Parathyroid adenoma (tissue), 2 donors: Measurements from ENCODE around the gene CACNA1C.

Source experiments
- H2AFZ ChIP-seq: fragments of 300-600 bp; sonication (generic); one replicate; pipeline ENCODE4 v1.7.0; 2017; ENCODE audit warnings: antibody characterized with exemption, mild to moderate bottlenecking
- H3K27ac ChIP-seq: fragments of 300-600 bp; sonication (generic); one replicate; pipeline ENCODE4 v1.7.0; 2017
- H3K27me3 ChIP-seq: fragments of 300-600 bp; sonication (generic); one replicate; pipeline ENCODE4 v1.7.0; 2017; ENCODE audit warnings: low read length; ENCODE audit not compliant: control insufficient read depth, insufficient read depth
- H3K36me3 ChIP-seq: fragments of 300-600 bp; sonication (generic); one replicate; pipeline ENCODE4 v1.7.0; 2017; ENCODE audit warnings: low read length; ENCODE audit not compliant: control insufficient read depth, insufficient read depth
- H3K4me1 ChIP-seq: fragments of 300-600 bp; sonication (generic); one replicate; pipeline ENCODE4 v1.7.0; 2017; ENCODE audit warnings: control low read depth
- H3K4me2 ChIP-seq: fragments of 300-600 bp; sonication (generic); one replicate; pipeline ENCODE4 v1.7.0; 2017; ENCODE audit warnings: low read length
- H3K4me3 ChIP-seq: fragments of 300-600 bp; sonication (generic); one replicate; pipeline ENCODE4 v1.7.0; 2017; ENCODE audit warnings: low read depth, low read length
- H3K79me2 ChIP-seq: fragments of 300-600 bp; sonication (generic); one replicate; pipeline ENCODE4 v1.7.0; 2017; ENCODE audit warnings: control low read depth
- H3K9ac ChIP-seq: fragments of 300-600 bp; sonication (generic); one replicate; pipeline ENCODE4 v1.7.0; 2017; ENCODE audit warnings: mild to moderate bottlenecking
- H3K9me3 ChIP-seq: fragments of 300-600 bp; sonication (generic); one replicate; pipeline ENCODE4 v1.7.0; 2017; ENCODE audit warnings: low read length; ENCODE audit not compliant: control insufficient read depth
- TF ChIP-seq, protein P1 (sequence below): fragments of 300-600 bp; sonication (generic); IDR thresholded peaks from one replicate; pipeline ENCODE4 v1.7.0; 2017; ENCODE audit warnings: antibody characterized with exemption, mild to moderate bottlenecking
- donor health status: primary hyperparathyroidism.

CACNA1C gene

DNA sequence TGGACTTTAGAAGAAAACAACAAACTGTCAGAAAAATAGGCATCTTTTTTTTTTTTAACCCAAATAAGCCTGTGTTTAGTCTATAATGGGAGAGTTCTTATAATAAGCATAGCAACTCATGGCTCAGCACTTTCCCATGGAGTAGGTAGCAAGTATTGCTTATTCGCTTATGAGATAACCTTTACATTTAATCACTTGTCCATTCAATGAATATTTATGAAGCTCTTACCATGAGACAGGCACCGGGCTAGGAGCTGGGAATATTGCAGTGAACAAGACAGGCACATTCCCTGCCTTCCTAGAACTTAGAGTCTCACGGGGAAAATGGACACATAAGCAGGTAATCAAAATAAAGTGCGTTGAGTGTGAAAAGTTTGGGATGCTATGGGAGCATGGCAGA lies 38.6 kb upstream of the CACNA1C start:
- no peaks in the 10 kb centered on the region for H3K9me3 ChIP-seq
- no peaks in the 10 kb centered on the region for H3K79me2 ChIP-seq
- H3K27ac ChIP-seq: peak overlapping the region; percentile 18
- H3K4me2 ChIP-seq: no peak overlapping the region
- peak overlapping the region; percentile 65 for H2AFZ ChIP-seq
- H3K4me1 ChIP-seq: peaks cover 14% of the 10 kb centered on the region
- TF ChIP-seq, protein P1, sequence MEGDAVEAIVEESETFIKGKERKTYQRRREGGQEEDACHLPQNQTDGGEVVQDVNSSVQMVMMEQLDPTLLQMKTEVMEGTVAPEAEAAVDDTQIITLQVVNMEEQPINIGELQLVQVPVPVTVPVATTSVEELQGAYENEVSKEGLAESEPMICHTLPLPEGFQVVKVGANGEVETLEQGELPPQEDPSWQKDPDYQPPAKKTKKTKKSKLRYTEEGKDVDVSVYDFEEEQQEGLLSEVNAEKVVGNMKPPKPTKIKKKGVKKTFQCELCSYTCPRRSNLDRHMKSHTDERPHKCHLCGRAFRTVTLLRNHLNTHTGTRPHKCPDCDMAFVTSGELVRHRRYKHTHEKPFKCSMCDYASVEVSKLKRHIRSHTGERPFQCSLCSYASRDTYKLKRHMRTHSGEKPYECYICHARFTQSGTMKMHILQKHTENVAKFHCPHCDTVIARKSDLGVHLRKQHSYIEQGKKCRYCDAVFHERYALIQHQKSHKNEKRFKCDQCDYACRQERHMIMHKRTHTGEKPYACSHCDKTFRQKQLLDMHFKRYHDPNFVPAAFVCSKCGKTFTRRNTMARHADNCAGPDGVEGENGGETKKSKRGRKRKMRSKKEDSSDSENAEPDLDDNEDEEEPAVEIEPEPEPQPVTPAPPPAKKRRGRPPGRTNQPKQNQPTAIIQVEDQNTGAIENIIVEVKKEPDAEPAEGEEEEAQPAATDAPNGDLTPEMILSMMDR: no peak
- no peaks in the 10 kb centered on the region for H3K36me3 ChIP-seq
- H3K9ac ChIP-seq: no peak overlapping the region
- no peak overlapping the region for H3K4me3 ChIP-seq
- H3K27me3 ChIP-seq: no peaks in the 10 kb centered on the region

DNA sequence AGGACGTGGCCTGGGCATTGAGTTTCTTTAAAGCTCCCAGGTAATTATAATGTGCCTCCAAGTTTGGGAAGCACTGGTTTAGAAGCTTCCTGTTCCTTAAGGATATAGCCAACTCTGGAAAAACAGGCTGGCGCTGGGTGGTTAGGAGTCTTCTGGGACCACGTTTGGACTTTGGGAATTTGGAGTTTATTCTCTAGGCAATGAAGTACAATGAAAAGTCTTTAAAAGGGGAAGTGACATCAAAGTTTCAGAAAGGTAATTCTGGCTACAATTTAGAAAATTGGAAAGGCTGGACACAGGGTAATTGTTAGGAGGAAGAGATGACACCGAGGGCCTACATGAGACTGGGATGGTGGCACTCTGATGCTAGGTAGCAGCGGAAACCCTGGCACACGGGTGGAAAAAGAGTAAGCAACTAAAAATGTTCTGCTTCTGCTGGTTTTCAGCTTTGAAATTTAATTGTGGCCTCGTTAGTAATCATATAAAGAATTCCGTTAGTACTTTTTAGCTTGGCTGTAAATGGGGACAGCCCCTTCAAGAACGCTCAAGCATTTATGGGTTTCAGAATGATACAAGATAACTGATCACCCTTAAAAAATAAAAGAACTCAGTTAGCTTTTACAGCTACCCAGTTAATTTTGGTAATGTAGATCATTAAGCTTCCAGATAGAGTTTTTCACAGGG lies 35.8 kb upstream of the CACNA1C start:
- Histone ChIP-seq H3K27me3 (no peaks in the 10 kb centered on the region), H3K79me2 (no peaks in the 10 kb centered on the region), H3K4me2 (no peak overlapping the region), H3K36me3 (no peaks in the 10 kb centered on the region), H3K4me3 (no peak overlapping the region), H3K9ac (no peak overlapping the region), H2AFZ (no peak overlapping the region), H3K9me3 (no peaks in the 10 kb centered on the region), H3K4me1 (peaks cover 14% of the 10 kb centered on the region), H3K27ac (no peak overlapping the region)
- TF ChIP-seq, protein P1: no peak

DNA sequence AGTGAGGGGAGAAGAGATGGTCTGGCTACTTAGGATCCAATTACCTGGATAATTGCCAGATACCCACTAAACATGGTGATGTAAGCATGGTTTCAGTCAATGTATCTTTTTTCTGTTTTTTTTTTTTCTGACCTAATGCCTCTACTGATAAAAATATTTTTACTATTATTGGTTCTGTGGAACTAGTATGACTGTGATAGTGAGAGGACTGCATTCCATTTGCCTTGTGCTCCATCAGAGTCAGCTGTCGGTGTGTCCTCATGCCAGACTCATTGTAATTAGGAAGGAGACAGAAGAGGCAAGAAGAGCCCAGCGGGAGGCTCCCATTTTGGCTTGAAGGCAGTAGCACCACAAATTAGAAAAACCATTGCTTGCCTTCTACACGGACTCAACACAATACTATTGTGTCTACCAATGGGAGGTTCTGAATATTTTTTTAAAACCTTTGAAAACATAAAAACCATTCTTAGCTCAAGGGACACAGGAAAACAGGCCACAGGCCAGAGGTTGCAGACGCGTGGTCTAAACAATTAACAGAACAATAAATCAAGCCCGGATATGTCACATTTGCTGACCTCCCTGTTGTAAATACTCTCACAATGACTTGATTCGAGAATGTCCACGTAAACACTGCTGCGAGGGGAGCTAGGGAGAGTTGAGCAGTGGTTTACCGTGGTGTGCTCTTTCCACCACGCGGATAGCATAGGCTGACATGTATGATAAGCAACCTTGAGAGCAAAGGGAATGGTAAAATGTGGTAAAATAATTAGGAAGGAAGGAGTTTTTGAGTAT lies 35.0 kb upstream of the CACNA1C start:
- Histone ChIP-seq H3K27ac (no peak overlapping the region), H3K4me1 (peaks cover 14% of the 10 kb centered on the region)
- TF ChIP-seq, protein P1: no peak

DNA sequence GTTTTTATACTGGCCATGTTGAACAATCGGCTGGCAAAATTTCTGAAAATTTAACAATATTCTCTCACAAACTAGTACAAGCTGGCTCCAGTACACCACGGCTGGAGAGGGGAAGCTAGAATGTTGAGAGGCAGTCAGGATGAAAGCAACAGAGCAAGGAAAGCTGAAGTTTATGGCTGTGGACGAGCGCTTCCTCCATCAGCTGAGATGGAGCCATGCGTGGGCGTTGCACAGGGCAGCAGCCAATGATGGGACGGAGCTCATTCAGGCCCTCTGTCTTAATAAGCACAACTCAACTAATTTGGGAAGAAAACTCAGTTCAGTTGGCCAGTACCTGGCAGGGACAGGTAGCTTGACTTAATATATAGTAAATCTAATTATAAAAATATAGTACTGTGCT lies 34.4 kb upstream of the CACNA1C start:
- H3K4me2 ChIP-seq: no peak overlapping the region
- H3K9me3 ChIP-seq: no peaks in the 10 kb centered on the region
- H3K27me3 ChIP-seq: no peaks in the 10 kb centered on the region
- H3K4me3 ChIP-seq: no peak overlapping the region
- H3K4me1 ChIP-seq: peaks cover 11% of the 10 kb centered on the region
- H2AFZ ChIP-seq: no peak overlapping the region
- H3K9ac ChIP-seq: no peak overlapping the region
- no peaks in the 10 kb centered on the region for H3K79me2 ChIP-seq
- H3K36me3 ChIP-seq: no peaks in the 10 kb centered on the region
- TF ChIP-seq, protein P1: no peak
- H3K27ac ChIP-seq: no peak overlapping the region

More for the DNA sequence above, 35.0 kb upstream of the CACNA1C start:
- no peak overlapping the region for H3K9ac ChIP-seq
- H3K9me3 ChIP-seq: no peaks in the 10 kb centered on the region
- no peak overlapping the region for H3K4me2 ChIP-seq
- H2AFZ ChIP-seq: no peak overlapping the region
- H3K27me3 ChIP-seq: no peaks in the 10 kb centered on the region
- no peaks in the 10 kb centered on the region for H3K36me3 ChIP-seq
- H3K79me2 ChIP-seq: no peaks in the 10 kb centered on the region
- H3K4me3 ChIP-seq: no peak overlapping the region
